ENCODE measurements around the gene LARGE2. TPM values are rescaled to one million over a fixed set of nuclear protein-coding genes. Genes with fewer than 3 reads are reported as not detected.

Gene LARGE2
- total RNA-seq: 6.6 TPM

- H3K36me3 ChIP-seq: no peaks in the 10 kb centered on the region
- no peaks in the 10 kb centered on the region for H3K9me3 ChIP-seq
- H3K27ac ChIP-seq: no peak within 1 kb of the TSS
- TF ChIP-seq POLR2AphosphoS5 (IDR thresholded peaks at IDR 0.05; ENCODE audit: insufficient read depth in 1 of 2, low read depth in 1 of 2): no peak
- peak within 1 kb of the TSS; percentile 38 to 45 for H3K4me3 ChIP-seq
- H3K4me1 ChIP-seq: peaks cover 18% of the 10 kb centered on the region
- DNase-seq (ENCODE audit: extremely low spot score in 2 of 2): no peak
- intact Hi-C loops (cut with DNase I): no loop called here
- peaks cover 13% of the 10 kb centered on the region for H3K27me3 ChIP-seq
Measured at GRCh38 chr11:45922425-45923082, at the start of gene LARGE2. Gene LARGE2 (plus strand): TSS chr11:45922656. CDS start chr11:45922883, 227 bp downstream.

- TF ChIP-seq POLR2AphosphoS5 (IDR thresholded peaks at IDR 0.05; ENCODE audit: insufficient read depth in 1 of 2, low read depth in 1 of 2) (no peak), CTCF (IDR thresholded peaks at IDR 0.05) (no peak), POLR2A (IDR thresholded peaks at IDR 0.05) (no peak)
- Histone ChIP-seq H3K27me3 (no peaks in the 10 kb centered on the region), H3K4me3 (no peak overlapping the region), H3K9me3 (no peaks in the 10 kb centered on the region), H3K36me3 (peaks cover 0 to 62% of the 10 kb centered on the region in 2 donors), H3K4me1 (no peaks in the 10 kb centered on the region), H3K27ac (no peak overlapping the region)
- intact Hi-C loops (cut with DNase I): no loop called here
- no peak for DNase-seq (ENCODE audit: extremely low spot score in 2 of 2)
Measured at GRCh38 chr11:45876401-45876800, 46.1 kb upstream of the LARGE2 start.

GRCh38 chr11:45877221-45877620 lies 45.2 kb upstream of the LARGE2 start:
- Histone ChIP-seq H3K9me3 (no peaks in the 10 kb centered on the region), H3K4me1 (no peaks in the 10 kb centered on the region), H3K4me3 (no peak overlapping the region), H3K27me3 (no peaks in the 10 kb centered on the region), H3K27ac (no peak overlapping the region), H3K36me3 (peaks cover 0 to 62% of the 10 kb centered on the region in 2 donors)
- intact Hi-C loops (cut with DNase I): no loop called here
- TF ChIP-seq CTCF (IDR thresholded peaks at IDR 0.05): no peak
- no peak for TF ChIP-seq POLR2AphosphoS5 (IDR thresholded peaks at IDR 0.05; ENCODE audit: insufficient read depth in 1 of 2, low read depth in 1 of 2)
- no peak for TF ChIP-seq POLR2A (IDR thresholded peaks at IDR 0.05)
- DNase-seq (ENCODE audit: extremely low spot score in 2 of 2): no peak

- Histone ChIP-seq H3K27me3 (no peaks in the 10 kb centered on the region), H3K36me3 (peaks cover 0 to 62% of the 10 kb centered on the region in 2 donors), H3K27ac (no peak overlapping the region), H3K9me3 (no peaks in the 10 kb centered on the region), H3K4me1 (no peaks in the 10 kb centered on the region), H3K4me3 (no peak overlapping the region)
- no peak for TF ChIP-seq POLR2AphosphoS5 (IDR thresholded peaks at IDR 0.05; ENCODE audit: insufficient read depth in 1 of 2, low read depth in 1 of 2)
- TF ChIP-seq CTCF (IDR thresholded peaks at IDR 0.05): no peak
- TF ChIP-seq POLR2A (IDR thresholded peaks at IDR 0.05): no peak
- intact Hi-C loops (cut with DNase I): no loop called here
- no peak for DNase-seq (ENCODE audit: extremely low spot score in 2 of 2)
Measured at GRCh38 chr11:45877845-45878244, 44.6 kb upstream of the LARGE2 start.

GRCh38 chr11:45879803-45880686 lies 42.4 kb upstream of the LARGE2 start:
- TF ChIP-seq POLR2AphosphoS5 (IDR thresholded peaks at IDR 0.05; ENCODE audit: insufficient read depth in 1 of 2, low read depth in 1 of 2) (no peak), CTCF (IDR thresholded peaks at IDR 0.05) (no peak), POLR2A (IDR thresholded peaks at IDR 0.05) (no peak)
- Histone ChIP-seq H3K4me3 (no peak overlapping the region), H3K36me3 (peaks cover 0 to 44% of the 10 kb centered on the region in 2 donors), H3K27me3 (no peaks in the 10 kb centered on the region), H3K27ac (no peak overlapping the region), H3K4me1 (peaks cover 1% of the 10 kb centered on the region), H3K9me3 (no peaks in the 10 kb centered on the region)
- DNase-seq (ENCODE audit: extremely low spot score in 2 of 2): no peak
- intact Hi-C loops (cut with DNase I): no loop called here

Measured in vagina (tissue), 2 donors.